ENCODE data around the gene PTCH2. TPM values are rescaled to one million over a fixed set of nuclear protein-coding genes. Genes with fewer than 3 reads are reported as not detected.

PTCH2 gene
- total and polyA plus RNA-seq, 2 of the 13 experiments (the other 11 are each of a cell fraction or from before 2014, with no cell fraction given): 0.60 to 1.5 TPM

DNA sequence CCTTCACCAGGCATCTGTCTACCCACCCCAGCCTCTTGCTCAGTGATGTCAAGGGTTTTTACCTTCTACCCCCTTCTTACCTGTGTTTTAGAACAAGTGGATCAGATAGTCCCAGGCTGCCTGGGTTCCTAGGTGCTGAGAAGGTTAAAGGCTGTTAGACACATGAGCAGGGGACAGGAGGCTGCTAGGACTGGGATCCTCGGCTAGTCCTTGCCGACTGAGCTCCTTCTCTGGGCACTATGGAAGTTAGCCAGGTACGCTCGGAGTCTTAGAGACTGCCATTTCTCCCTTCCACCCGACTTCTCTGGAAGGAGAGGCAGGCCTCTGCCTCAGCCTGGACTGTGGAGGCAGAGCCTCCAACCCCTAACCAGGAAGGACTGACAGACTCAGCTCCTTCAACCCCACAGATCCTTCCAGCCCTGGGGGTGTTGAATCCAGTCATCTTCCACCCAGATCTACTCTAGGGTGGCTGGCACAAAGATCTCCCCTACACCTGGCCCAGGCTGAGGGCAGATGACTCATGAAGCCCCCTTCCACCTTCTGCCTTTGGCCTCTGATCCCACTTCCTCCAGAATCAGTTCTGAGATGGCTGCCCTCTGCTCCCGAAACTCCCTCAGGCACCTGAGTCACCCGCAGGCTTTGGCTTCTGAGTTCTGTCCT lies 36.2 kb downstream of the PTCH2 start, which contains the start of gene DYNLT4 (continued):
- TF ChIP-seq HNRNPH1 (optimal IDR thresholded peaks at IDR 0.05; ENCODE audit: low read depth, low read length): no peak
- TF ChIP-seq SALL1 (CRISPR knock-in tag; IDR thresholded peaks at IDR 0.05): no peak
- TF ChIP-seq ZNF432 (CRISPR knock-in tag; IDR thresholded peaks at IDR 0.05; ENCODE audit: borderline replicate concordance): no peak
- TF ChIP-seq ZFAT (CRISPR knock-in tag; conservative IDR thresholded peaks at IDR 0.05): no peak
- TF ChIP-seq ZNF672 (CRISPR knock-in tag; IDR thresholded peaks at IDR 0.05): no peak
- no peak for TF ChIP-seq ZNF225 (CRISPR knock-in tag; IDR thresholded peaks at IDR 0.05)
- TF ChIP-seq ZSCAN30 (CRISPR knock-in tag; IDR thresholded peaks at IDR 0.05): no peak
- TF ChIP-seq STAT5B (CRISPR knock-in tag; IDR thresholded peaks at IDR 0.05): no peak
- no peak for TF ChIP-seq ZNF841 (CRISPR knock-in tag; IDR thresholded peaks at IDR 0.05; ENCODE audit: borderline replicate concordance)
- 0 out of 2 replicates have a peak, but pooled peaks have one; percentile 69 for TF ChIP-seq ZNF768 (CRISPR knock-in tag; IDR thresholded peaks at IDR 0.05)
- TF ChIP-seq KMT2A (CRISPR knock-in tag; IDR thresholded peaks at IDR 0.05): no peak
- no peak for TF ChIP-seq CC2D1A (CRISPR knock-in tag; IDR thresholded peaks at IDR 0.05)
- no peak for TF ChIP-seq TEAD3 (CRISPR knock-in tag; optimal IDR thresholded peaks at IDR 0.05; ENCODE audit: borderline replicate concordance)
- peak; percentile 81; the same call in 1 of the 2 replicates for TF ChIP-seq PPARG (CRISPR knock-in tag; conservative IDR thresholded peaks at IDR 0.05)
- 0 out of 2 replicates have a peak, but pooled peaks have one; percentile 11 for TF ChIP-seq IRF9 (CRISPR knock-in tag; IDR thresholded peaks at IDR 0.05; ENCODE audit: borderline replicate concordance)
- TF ChIP-seq RNF219 (CRISPR knock-in tag; IDR thresholded peaks at IDR 0.05): no peak
- TF ChIP-seq ARNT2 (CRISPR knock-in tag; IDR thresholded peaks at IDR 0.05; ENCODE audit: low read depth): no peak
- TF ChIP-seq POLR2A (IDR thresholded peaks at IDR 0.05; ENCODE audit: insufficient read depth in 1 of 2, low read depth in 2 of 2, low read length in 2 of 2): peak in 1 of 2 experiments; percentile 79; a peak in 1 of 4 replicates
- no peak for TF ChIP-seq POLR2G (IDR thresholded peaks at IDR 0.05; ENCODE audit: low read depth, low read length)
- TF ChIP-seq TARDBP (CRISPR knock-in tag; IDR thresholded peaks at IDR 0.05): no peak
- no peak for TF ChIP-seq TSC22D2 (CRISPR knock-in tag; IDR thresholded peaks at IDR 0.05; ENCODE audit: borderline replicate concordance)
- no peak for TF ChIP-seq ARNT (IDR thresholded peaks at IDR 0.05)
- peak; percentile 0; the same call in 1 of the 2 replicates for TF ChIP-seq SOX13 (IDR thresholded peaks at IDR 0.05)
- TF ChIP-seq SOX13 (CRISPR knock-in tag; conservative IDR thresholded peaks at IDR 0.05 in 1 of 2, IDR thresholded peaks at IDR 0.05 in 1 of 2): 0 out of 4 replicates have a peak, but pooled peaks of 1 of the 2 experiments have one; percentile 68
- no peak for TF ChIP-seq ATAD3A (CRISPR knock-in tag; IDR thresholded peaks at IDR 0.05)
- TF ChIP-seq KDM5A (IDR thresholded peaks at IDR 0.05; ENCODE audit: borderline replicate concordance, low read length): no peak
- no peak for TF ChIP-seq NFIC (IDR thresholded peaks at IDR 0.05; ENCODE audit: low read length)
- TF ChIP-seq RELA (CRISPR knock-in tag; IDR thresholded peaks at IDR 0.05): no peak
- TF ChIP-seq ASH2L (IDR thresholded peaks at IDR 0.05; ENCODE audit: insufficient read length, low read depth, low read length): peak; percentile 8
- 0 out of 2 replicates have a peak, but pooled peaks have one; percentile 17 for TF ChIP-seq SALL2 (CRISPR knock-in tag; IDR thresholded peaks at IDR 0.05)
- no peak for TF ChIP-seq TBL1XR1 (IDR thresholded peaks at IDR 0.05; ENCODE audit: borderline replicate concordance, low read length, partially characterized antibody)

Measured in HepG2 (cell line).